Uterus (tissue), 2 donors: ENCODE measurements around the gene ZFAND4.

Experiments
- POLR2A ChIP-seq, 2 donors: fragments of 450-650 bp; IDR thresholded peaks; one replicate each; pipeline ENCODE4 v1.6.1; 2016; ENCODE audit warnings: antibody characterized with exemption in 2 of 2, mild to moderate bottlenecking in 1 of 2, moderate library complexity in 1 of 2
- TF ChIP-seq, protein P1 (sequence below), 4 experiments: fragments of 200-600 bp in 2 of 4; fragments of 450-650 bp in 2 of 4; sonication (generic) in 2 of 4; IDR thresholded peaks; one replicate each; pipeline ENCODE4 v1.5.1; 2016 to 2019; ENCODE audit warnings: antibody characterized with exemption in 4 of 4, mild to moderate bottlenecking in 2 of 4, moderate library complexity in 1 of 4

DNA sequence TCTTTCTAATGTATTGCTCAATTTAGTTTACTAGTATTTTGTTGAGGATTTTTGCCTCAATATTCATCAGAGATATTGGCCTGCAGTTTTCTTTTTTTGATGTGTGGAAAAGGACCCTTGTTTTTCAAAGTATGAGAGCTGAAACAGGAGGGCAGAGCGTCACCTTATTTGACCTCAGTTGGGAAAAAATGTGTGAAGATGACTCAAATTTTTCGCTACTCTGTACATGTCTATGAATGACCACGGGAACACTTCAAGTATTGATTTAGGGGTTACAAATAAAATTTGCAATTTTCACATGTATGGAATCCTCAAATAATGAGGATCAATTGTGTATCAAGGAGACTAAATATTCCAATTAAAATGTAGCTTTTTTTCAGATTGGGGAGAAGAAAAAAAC is 103.1 kb downstream of the ZFAND4 start:
- TF ChIP-seq, protein P1, sequence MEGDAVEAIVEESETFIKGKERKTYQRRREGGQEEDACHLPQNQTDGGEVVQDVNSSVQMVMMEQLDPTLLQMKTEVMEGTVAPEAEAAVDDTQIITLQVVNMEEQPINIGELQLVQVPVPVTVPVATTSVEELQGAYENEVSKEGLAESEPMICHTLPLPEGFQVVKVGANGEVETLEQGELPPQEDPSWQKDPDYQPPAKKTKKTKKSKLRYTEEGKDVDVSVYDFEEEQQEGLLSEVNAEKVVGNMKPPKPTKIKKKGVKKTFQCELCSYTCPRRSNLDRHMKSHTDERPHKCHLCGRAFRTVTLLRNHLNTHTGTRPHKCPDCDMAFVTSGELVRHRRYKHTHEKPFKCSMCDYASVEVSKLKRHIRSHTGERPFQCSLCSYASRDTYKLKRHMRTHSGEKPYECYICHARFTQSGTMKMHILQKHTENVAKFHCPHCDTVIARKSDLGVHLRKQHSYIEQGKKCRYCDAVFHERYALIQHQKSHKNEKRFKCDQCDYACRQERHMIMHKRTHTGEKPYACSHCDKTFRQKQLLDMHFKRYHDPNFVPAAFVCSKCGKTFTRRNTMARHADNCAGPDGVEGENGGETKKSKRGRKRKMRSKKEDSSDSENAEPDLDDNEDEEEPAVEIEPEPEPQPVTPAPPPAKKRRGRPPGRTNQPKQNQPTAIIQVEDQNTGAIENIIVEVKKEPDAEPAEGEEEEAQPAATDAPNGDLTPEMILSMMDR (IDR thresholded peaks at IDR 0.05): no peak
- TF ChIP-seq POLR2A (IDR thresholded peaks at IDR 0.05): no peak
